GM19452 (cell line): ENCODE data around the gene HIC1.

Experiments
- ATAC-seq: cut with Tn5 transposase; IDR thresholded peaks from one replicate; pipeline ENCODE4 v1.9.1; 2021; ENCODE audit not compliant: unreplicated experiment

HIC1 gene

DNA sequence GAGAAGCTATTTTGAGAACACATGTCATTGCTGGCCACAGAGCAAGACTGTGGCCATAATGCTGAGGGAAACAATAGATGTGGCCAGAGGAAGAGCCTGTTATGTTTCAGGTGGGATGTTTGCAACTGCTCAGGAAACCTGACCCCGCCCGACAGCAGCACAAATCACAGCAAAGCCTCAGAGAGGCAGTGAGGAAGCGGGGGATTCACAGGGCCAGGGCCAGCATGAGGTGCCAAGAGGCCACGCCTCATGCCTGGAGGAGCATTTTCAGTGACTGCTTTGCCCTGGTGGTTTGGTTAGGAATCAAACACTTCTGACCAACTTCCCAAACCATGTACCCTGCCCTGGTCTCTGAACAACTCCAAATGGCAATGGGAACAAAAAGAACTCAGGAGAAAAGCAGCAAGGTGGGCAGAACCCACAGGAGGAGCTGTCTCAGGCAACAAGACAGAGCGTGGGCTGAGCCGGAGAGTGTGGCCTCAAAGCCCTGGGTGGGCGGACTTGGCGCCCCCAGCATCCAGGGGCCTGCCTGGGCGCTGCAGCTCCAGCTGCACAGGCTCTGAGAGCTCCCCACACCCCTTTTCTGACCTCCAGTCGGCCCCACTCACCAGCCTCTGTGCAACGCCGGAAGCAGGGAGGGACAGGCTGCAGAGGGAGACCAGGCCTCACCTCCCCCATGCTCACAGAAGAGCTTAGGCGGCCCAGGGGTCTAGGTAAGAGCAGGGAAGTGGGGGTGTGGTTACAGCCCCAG is 20.6 kb downstream of the HIC1 start:
- ATAC-seq, result no peak

DNA sequence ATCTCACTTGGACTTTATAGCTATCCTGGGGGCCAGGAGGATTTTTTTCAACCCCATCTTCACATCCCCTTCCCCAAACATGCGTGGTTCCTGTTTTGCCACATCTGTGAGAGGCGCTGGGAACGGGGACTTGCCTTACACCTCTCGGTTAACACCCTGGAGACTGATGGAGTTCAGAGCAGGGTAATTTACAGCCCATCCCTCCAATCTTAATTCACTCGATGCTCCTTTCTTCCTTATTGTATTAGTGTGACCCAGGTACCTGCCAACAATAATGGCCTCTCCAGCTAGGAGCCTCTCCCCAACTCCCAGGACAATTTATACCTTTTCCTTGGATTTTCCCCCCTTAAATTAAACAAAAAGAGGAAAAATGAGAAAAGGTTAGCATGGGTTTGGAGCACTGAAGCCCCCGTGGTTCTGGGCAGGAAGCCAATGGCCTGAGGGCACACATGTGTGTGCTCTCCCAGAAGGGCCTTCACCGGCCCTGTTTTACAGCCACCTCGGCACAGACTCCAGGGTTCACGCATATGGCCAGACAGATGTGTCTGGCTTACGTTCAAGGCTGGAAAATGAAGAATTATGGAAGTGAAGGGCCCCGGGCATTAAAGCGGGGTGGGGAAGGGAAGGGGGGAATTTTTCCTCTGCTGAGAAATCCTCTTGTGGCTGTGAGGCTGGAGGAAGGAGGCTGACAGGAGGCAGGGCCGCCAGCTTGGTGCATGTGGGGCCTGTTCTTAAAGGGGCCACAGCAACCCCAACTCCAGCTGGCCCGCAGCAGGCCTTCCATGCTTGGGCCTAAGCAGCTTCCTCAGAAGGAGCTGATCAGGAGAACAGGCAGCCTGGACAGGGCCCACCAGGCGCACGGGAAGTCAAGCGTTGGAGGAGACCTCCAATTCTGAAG is 21.4 kb downstream of the HIC1 start:
- ATAC-seq, result no peak

DNA sequence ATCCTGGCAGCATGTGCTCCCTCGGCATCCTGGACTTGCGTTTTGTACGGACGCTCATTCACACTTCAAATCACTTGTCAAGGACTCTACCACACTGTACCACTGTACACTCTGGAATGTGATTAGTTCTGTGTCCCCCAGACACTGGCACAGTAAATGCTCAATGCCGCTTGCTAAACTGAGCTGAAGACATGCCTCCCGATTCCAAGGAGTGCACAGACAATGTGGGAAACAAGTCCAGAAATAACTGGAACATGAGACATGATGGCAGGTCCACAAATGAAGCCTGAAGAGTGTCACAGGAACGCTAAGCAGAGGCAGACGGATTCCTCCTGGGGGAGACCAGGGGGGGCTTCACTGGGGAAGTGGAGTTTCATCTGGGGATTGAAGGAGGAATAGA is 22.1 kb downstream of the HIC1 start:
- ATAC-seq, result no peak

DNA sequence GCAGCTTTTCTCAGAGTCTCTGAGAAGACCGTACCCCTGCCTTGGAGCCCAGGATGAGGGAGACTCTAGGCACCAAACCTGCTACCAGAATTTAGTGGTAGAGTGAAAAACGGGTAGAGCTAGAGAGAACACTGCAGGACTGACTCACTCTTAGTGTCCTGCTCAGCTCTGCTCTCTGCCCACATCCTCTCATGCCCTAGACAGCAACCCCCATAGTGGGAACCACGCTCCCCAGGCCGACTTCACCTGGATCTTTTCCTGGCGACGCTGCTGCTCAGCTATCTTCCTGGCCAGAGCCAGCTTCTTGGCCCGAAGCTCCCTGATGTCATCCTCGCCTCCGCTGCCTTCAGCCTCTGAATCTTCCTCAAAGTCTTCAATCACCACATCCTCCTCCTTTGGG is 26.7 kb downstream of the HIC1 start:
- ATAC-seq, result no peak

DNA sequence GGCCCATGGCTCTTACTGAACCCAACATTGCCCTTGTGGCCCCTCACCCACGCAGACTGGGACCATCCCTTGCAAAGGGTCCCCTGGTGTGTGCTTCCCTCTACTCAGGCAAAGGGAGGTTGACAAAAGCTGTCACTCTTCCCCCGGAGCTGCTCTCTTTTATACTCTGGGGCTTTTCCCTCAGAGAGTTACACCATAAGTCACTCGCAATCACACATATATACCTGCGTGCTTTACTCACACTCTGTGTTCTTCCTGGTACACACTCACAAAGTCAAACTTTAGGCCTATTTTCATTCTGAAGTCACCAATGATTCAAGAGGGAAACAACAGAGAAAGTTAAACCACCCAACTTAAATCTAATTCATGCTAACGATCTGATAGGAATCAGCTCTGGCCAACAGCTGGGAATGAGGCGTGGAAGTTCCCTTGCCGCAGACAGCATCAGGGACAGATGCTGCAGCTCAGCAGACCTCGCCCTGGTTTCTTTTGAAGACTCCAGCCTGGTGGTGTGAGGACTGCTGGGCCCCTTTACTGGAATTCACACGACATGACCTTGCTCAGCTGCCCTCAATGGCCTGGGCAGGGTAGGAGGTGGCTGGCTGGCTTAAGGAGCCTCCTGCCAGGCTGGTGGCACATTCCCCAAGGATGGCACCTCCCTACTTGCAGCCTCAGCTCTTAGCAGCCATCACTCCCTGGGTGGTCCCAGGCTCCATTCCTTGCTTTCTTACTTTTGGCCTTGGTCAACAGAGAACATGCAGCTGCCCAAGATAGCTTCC is 27.3 kb downstream of the HIC1 start:
- no peak for ATAC-seq

DNA sequence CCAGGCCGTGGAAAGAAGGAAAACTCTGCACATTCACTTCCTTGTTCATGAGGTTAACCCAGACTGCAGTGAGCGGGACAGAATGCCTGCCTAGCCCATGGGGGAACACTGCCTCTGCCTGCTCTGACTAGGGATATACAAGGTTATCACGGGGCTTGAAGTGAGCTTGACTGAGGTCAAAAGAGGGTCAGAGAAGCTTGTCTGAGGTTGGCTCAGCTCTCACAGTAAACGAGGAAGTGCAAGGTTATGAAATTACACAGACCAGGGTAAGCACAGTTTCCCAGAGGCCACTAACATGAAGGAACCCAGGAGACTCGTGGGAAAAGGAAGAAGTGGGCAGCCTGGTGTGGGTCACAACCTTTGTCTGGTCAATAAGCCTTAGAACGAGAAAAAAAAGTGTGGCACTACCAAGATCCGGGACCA is 28.7 kb downstream of the HIC1 start:
- peak; percentile 41 for ATAC-seq

DNA sequence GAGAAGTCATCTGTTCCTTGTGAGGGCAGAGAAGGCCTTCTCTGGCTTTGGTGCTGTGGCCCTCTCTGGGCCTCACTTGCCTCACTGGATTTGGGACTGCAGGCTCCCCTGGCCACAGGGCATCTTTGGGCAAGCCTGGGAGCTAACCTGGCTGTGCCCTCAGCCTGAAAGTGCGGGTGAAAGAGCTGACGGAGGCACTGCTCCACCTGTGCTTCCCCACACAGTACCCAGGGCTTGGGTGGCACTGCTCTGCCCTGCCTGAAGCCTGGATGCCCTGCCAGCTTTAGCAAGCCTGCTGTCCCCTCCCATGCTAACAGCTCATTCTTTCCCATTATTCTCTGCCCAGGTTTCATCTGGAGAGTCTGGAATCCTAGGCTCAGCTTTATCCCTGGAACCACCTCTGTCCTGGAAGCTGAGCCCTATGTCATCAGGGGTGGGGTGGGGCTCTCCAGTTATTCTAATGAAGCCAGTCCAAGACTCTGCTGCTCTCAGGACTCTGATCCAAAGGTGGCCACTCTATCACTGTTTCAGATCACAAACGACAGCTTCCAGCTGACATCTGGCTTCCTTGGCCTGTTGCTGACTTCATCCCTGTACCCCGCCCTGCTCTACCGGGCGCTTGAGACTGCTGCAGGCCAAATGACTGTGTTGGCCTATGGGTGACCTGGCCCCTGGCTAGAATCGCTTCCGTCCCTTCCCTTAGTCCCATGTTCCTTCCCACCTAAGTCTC is 29.3 kb downstream of the HIC1 start:
- no peak for ATAC-seq

DNA sequence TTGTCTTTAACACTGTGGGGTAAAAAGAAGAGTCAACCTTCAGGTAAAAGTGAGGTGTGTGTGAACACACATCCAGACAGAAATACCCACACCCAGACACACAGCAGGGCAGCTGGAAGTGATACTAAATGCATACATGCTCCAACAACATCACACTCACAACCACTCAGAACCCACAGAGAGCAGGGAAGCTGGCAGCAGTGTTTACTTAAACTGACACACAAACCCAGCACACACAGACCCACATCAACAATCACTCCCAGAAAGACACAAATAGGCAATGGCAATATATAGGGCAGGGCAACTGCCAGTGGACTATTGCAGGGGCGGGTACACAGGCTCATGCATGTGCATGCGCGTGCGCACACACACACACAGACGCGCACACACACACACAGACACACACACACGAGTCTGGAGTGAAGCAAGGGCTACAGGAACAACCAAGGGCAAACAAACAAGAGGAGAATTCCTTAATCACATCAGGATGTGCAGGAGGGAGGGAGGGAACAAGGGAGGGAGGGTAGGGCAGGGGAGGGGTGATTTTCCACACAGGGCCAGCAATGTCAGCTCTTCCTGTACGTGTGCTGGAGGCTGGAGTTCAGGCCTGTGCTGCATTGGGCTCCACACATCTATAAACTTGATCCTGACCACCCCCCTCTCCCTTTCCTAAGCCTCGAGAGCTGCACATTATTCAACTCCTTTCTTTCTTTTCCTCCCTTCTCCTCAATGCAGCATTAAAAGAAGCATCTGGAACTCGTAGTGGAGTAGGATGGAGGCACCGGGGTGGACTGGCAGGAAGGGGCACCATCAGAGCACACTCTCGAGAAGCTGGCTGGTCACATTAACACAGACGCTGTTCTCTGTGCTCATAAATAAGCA is 30.1 kb downstream of the HIC1 start:
- ATAC-seq, result no peak

DNA sequence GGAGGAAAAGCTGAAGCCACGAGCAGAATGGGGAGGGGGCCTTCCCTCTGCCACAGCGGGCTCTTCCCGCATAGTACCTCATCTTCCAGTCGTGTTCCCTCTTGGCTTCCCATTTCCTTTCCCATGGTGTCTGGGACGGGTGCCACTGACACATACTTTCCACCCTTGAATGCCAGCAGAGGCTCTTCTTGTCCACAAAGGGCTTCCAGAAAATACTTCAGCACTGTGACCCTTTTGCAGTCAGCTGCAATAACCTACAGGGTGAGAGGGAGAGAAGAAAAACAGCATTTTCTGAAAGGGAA is 30.7 kb downstream of the HIC1 start:
- no peak for ATAC-seq

DNA sequence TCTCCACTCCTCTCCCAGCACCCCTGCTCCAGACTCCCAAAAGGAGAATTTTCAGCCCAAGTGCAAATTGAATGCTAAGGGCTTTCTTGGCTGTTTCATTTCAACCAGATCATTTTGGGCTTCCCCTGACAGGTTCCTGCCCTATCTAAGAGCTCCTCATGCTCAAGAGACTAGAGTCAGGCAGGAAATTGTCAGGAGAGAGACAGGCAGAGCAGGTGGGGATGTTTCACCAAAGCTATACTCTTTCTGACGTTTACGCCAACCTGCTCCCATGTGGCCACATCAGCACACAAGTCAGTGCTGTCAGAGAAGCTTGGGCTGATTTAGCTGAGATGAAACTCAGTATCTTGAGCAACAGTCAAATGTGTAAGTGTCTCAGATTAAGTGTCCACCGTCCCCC is 31.4 kb downstream of the HIC1 start:
- no peak for ATAC-seq

DNA sequence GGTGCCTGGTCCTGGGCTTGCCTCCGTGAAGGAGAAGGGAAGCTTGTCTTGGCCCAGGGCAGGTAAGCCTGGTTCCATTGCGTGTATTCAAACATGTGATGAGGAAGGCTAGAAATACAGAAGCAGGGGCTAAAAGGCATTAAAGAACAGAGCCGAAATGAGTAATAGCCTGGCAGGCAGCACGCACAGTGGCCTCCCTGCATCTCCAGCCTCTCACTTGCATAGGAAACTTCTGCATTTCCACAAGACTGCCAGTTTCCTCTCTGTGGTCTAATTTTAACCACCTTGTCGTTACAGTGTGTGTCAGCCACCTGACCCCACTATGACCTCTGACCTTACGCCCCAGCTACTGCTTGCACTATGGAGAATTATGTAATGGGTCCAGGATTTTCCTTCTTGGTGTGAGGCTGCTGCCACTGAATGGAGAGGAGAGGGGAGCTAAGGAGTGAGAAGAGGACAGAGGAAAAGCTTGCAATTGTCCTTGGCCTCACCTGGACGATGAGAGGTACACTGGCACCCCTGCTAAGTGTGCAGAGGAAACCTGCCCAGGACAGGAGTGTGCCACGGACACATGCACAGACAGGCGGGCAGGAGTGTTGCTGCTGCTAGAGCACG is 32.8 kb downstream of the HIC1 start:
- peak; percentile 45 for ATAC-seq

DNA sequence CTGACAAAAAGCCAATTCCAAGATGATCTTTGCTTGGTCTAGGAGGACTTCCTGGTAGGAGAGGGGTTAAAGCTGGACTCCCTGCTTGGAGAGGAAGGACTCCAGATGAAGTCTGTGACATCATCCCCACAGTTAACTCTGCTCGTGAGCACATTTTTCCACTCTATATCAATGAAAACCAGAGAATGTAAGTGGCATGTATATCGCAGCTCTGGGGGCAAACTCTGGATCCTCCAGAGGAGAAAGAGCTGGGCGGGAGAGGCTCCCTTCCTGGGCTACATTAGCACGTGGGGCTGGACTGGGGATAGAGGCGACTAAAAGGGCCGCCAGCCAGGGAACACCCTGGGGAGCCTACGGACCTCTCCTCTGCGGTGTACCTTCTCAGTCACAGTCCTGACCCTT is 34.1 kb downstream of the HIC1 start:
- peak; percentile 39 for ATAC-seq

DNA sequence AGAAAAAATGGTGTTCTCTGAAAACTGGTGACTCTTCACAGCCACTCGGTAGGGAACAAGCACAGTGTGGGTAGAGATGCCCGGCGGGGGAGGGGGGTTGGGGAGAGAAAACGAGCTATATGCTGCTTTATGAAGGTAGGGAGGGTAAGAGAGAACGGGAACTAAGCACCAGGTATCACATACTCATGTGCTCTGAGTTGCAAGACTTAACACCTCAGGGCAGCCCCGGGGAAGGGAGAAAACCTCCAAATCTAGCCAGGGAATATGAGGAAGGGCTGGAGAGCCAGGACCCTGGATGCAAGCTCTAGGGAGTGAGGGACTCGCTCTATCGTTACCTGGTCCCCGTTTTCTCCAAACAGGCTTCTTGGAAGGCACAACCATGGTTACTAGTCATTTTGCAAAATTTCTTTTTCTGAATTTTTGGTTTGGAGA is 35.3 kb downstream of the HIC1 start:
- no peak for ATAC-seq

DNA sequence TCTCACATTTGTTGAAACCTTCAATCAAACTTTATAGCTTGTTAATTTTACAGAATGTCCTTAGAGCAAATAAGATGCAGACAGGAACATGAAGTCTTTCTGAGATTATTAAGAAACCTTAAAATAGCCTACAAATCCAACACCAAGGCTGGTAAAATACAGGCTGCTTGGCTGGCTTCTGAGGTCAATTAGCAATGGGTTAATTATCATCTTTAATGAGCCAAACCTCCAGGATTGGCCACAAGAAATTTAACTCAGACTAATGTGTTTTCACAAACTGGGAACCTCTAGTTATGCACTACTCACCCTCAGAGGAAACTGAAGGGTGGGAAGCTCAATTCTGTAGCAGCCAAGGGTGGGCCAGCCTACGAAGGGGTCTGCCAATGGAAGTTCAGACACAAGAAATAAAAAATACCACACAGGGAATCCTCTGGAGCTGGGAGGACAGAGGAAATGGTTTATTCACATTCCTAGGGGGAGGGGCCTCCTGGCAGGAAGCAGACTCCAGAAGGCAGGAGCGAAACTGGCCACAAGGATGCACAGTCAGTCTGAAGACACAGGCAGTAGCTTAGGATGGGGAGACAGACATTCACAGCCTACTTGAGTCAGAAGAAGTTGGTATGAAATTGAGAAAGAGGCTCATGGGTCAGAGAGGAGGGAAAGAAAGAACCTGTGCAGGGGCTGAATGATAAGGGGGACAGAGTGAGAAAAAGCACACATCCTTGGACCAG is 36.1 kb downstream of the HIC1 start:
- ATAC-seq, result no peak

DNA sequence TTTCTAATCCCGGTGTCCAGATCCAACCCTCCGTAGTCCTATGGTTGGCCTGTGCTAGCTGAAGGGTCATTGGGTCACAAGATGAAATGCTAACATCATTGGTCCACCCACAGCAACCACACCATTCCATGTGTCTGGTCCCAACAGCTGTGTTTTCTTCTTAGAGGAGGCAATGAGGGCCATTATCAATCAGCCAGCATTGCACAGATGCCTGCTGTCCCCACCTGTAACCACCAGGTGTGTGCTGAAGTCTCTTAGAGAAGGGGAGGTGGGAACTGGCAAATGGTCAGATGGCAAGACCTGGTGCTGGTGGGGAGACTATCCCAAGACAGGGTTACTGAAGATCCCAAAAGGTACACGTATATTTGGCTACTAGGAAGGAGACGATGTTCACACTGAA is 37.4 kb downstream of the HIC1 start:
- no peak for ATAC-seq

DNA sequence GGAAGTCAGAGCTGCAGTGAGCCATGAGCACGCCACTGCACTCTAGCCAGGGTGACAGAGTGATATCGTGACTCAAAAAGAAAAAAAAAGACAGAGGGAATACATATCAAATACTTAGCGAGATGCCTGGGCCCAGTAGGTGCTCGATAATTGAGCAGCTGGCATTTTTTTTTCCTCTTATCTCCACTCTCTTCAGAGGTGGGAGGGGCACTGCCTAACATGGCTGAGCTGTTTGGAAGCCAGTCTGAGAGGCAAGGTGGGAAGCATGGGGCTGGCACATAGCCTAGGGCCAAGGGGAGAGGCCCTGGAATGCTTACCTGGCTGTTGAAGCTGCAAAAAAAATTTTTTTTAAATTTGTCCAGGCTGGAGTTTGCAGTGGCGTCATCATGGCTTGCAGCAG is 38.4 kb downstream of the HIC1 start:
- ATAC-seq, result no peak

DNA sequence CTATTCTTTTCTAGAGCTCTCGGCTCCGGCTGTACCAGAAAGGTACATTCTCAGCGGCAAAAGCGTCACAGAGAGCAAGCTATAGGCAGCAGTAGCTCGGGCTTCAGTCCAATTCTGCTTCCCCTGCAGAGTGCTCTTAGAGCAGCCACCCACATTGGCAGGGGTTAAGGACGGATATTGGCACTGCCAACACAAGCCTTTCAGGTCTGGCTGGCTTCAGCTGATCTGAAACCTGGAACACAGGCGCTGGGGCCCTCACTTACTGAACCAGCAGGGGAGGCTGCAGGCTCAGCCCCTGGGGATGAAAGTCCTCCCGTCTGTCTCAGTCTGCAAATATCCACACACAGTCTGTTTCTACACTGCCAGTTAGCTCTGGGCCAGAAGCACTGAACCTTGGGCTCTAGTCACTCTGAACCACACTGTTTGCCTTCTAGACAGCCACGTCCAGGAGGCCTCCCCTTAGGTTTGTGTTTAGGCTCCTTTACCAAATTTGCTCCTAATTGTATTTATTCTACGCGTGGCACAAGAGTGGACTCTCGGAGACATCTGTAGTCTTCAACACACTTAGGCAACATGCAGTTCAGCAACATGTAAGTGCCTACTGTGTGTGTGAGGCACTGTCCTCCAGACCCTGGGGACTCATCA is 40.1 kb downstream of the HIC1 start:
- no peak for ATAC-seq

DNA sequence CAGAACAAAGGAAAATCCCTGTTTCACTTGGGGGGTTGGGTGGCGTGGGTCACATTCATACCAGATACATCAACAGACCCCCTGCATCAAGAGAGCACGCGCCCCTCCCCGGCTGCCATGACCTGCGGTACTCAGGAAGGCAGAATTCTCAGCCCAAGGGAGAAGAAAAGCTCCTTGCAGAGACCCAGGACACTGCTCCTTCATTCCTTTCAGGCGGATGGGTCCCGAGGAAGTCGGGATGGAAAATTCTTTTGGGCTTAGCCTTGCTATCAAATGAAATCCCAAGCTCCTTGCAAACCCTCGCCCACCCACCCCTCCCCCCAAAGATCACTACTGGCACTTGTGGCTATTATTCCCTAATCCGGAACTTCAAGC is 40.6 kb downstream of the HIC1 start:
- no peak for ATAC-seq
